IPS-NIHi7 (cell line): ENCODE data around the gene TRANK1.
"Not testable (repeated sequence)": the region's sequence is repeated elsewhere in the genome, so short reads cannot be mapped to it uniquely, and the experiment has no call there.

Experiments used
- DNase-seq: peaks from one replicate; pipeline ENCODE4 v3.0.0; 2012; ENCODE audit warnings: mixed read lengths; ENCODE audit errors: extremely low spot score

TRANK1 gene

DNA sequence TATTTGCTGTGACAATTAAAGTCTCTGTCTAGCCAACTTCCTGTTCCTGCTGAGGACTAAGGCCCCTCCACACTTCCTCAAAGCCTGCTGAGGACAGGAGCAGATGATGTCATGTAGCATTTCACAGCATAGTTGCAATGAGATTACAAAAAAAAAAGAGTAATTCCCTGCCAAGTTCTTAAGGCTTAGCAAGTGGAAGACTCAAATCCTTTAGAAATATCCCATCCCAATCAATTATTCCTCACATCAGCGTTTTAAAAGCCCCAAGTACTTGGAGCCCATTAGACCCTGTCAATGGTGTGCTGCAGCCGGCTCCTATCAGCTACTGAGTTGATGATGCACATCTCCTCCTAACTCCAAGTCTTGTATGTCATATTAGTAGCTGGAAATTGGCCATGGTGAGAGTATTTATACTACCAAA, 51.7 kb downstream of the TRANK1 start:
- DNase-seq: peak; percentile 38

GRCh38 chr3:36892457-36893136, 52.3 kb downstream of the TRANK1 start:
- no peak for DNase-seq

- no peak for DNase-seq
These were observed 53.1 kb downstream of the TRANK1 start for GRCh38 chr3:36891701-36892160.

DNA sequence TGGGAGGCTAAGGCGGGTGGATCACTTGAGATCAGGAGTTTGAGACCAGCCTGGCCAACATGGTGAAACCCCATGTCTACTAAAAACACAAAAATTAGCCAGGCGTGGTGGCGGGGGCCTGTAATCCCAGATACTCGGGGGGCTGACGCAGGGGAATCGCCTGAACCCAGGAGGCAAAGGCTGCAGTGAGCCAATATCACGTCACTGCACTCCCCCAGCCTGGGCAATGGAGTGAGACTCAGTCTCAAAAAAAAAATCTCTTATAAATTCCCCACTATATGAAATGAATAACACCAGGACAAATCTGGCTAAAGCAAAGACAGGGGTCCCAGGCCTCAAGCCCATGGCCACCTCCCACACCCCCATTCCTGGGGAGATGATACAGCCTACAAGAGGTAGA, 53.8 kb downstream of the TRANK1 start:
- DNase-seq: not testable (repeated sequence)

GRCh38 chr3:36890261-36890660, 54.6 kb downstream of the TRANK1 start:
- DNase-seq: no peak

GRCh38 chr3:36881735-36882134, 63.1 kb downstream of the TRANK1 start:
- no peak for DNase-seq

GRCh38 chr3:36879842-36880241, 65.0 kb downstream of the TRANK1 start:
- not testable (repeated sequence) for DNase-seq

DNA sequence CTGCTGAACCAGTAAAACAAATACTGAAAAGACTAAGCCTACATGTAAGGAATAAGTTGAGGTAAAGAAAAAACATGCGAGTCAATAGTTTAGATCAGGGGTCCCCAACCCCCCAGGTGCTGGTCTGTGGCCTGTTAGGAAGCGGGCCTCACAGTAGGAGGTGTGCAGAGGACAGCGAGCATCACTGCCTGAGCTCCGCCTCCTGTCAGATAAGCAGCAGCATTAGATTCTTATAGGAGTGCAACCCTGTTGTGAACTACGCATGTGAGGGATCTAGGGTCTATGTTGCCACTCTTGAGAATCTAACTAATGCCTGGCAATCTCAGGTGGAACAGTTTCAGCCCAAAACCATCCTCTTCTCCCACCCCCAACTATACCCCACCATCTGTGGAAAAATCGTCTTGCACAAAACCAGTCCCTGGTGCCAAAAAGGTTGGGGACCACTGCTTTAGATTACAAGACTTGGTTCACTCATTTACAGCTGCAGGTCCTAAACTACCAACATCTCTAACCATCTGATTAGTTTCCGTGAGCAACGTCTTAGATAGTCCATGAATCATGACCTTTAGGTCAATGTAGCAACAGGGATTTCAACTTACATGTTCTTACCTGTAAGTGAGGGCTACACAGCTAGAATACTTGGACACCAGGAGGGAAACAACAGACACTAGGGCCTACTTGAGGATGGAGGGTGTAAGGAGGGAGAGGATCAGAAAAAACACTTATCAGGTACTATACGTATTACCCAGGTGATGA, 66.7 kb downstream of the TRANK1 start:
- DNase-seq: no peak

DNA sequence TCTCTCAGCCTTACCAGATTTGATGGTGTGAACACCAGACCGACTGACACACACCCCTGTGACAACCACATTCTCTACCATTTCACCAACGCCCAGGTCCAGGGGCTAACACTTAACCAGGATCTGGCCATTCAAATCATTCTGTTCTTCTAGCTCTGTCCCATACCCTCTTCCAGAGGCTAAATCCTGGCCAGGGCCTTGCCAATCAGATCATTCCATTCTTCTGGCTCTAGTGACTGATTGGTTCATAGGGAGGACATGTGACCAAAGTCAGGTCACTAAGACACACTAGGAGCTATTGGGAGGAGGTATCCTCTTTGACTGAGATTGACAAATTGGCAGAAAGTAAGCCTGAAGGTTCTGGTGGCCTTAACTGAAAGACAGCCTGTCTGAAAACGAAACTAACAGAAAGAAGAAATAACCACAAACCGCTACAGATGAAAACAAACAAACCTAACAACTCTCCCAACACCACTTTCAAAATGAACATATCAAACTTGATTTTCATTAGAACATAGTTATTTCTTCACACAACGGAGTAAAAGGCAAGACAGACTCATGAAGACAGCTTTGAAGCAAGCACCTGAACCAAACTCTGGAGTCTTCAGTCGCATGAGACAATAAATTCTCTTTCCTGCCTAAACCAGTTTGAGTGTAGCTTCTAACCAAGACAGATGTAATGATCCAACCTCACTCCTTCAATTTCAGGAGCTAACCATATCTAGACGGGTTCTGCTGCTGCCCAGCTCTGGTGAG, 68.5 kb downstream of the TRANK1 start:
- no peak for DNase-seq

GRCh38 chr3:36875397-36875796, 69.5 kb downstream of the TRANK1 start:
- DNase-seq: no peak

- DNase-seq: no peak
These were observed 70.4 kb downstream of the TRANK1 start for GRCh38 chr3:36874424-36874823.

DNA sequence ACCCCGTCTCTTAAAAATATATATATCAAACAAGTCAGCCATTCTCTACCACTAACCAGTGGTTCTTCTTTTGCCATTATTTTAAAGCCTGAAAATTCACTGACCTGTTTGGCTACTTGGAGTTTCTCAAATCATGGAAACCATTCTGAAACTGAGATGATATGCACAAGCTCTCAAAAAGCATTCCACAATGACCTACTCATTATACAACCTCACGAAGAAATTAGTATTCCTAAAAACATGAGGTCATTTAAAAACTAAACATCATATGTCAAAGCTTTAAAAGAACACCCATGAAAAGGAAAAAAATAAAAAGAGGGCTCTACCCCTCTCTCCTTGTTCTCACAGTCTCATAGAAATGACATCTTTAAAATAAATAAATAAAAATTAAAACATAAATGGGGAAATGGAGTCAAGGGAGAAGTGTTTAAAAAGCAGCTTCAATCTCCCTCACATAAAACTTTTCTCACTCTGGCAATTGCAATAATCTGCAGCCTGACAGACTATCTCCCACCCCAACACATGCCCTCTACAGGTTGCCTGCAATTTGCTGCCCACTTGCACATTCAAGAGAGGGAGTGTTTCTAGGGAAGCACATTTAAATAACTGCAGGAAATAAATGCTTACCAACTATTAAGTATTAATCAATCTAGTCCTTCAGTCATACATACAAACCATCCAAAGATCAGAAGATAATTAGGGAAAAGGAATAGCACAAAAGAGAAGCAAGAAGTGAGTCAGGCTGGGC, 73.3 kb downstream of the TRANK1 start:
- DNase-seq: no peak

DNA sequence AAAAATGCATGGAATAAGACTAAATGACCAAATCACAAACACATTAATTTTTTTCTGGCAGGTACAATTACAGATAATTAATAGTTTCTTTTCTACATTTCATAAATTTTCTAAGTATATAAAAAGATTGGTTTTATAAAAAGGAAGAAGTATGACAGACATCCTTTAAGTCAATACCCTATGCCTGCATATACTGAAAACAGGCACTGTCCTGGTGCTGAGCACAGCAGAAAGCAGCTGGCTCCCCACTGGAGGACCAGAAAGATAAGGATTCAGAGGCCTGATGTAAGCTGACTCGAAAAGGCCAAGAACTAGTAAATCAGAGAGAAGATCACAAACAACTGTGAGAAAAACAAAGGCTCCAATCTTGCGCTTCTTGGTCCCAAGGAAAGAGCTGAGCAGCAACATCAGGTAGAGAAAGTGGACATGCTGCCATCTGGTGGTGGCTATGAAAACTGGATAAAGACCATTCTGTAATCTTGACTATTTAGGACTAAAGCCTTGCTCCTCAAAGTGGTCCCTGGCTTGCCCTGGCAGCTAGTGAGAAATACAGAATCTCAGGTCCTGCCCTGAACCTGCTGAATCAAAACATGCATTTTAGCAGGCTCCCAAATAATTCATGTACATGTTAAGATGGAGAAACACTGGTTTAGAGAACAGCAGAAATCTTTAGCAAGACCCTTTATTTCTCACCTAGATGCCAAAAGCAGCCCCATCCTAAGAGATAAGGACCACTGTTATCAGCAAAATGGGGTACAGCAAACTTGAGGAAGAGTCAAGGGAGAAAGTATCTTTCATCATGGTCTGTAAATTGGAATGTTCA, 76.0 kb downstream of the TRANK1 start:
- DNase-seq: peak; percentile 80

GRCh38 chr3:36867810-36868209, 77.0 kb downstream of the TRANK1 start:
- no peak for DNase-seq

DNA sequence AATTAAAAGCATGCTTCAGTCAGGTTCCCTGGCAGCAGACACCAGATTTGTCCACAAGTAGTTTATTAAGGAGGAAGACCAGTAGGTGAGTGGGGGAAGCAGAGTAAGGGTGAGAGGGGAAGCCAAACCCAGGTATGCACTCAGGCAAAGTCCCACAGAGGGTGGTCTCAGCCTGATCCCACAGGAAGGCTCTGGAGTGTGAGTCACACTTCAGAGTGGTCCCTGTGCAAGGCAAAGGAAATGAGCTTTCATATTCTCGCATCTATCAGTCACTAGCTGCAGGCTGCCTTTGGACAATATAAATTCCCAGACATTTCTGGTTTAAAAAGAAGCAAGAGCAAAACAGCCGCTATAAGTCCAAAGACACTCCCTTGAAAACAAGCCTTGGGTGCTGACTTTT, 78.5 kb downstream of the TRANK1 start:
- DNase-seq: no peak

DNA sequence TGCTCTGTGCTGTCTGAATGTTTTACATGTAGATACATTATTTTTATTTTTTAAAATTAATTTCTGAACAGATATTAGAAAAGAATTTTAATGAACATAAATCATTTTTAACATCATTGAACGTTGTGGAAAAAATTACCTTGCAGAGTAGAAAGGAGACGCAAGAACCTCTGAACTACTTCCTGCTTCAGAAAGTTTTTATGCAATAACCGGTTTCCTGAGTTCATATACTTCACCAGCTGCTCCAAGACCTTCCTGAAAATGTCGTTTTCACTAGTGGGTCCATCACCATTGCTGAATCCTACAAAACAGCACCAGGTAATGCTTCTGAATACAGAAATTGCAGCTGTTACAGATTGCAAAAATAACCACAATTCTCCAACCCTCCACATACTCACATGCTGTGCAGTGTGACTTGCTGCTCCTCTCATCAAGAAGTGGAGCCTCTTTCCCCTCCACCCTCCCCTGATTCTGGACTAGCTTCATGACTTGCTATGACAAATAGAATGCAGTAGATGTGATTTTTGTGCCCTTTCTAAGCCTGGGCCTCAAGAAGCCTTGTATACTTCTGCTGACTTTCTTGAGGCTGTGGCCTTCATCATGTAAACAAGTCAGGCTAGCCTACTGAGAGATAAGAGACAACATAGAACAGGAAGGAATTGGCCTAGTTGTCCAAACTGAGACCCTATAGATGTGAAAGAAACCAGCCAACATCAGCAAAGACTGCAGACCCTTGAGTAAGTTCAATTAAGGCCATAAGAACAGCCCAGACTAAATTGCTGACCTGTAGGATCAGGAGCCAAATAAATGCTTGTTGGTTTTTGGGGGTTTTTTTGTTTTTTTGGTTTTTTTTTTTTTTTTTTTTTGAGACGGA, 80.4 kb downstream of the TRANK1 start:
- no peak for DNase-seq

- no peak for DNase-seq
These were observed 82.6 kb downstream of the TRANK1 start for GRCh38 chr3:36862076-36862755.

DNA sequence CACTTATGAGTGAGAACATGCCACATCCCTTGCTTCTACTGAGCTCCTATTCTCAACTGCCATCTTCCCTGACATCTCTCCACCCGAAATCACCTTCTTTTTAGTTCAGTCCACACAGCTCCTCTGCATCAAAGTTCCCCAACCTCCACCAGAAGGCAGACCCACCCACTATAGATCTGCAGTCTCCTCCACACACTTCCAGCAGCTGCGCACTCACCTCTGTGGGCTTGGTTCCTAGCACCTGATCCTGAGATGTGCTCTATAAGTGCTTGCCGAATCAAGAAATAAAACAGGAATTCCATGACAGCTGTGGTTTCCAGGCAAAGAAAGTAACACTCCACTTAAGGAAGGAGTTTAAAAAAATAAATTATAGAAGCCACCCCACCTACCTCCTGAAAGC, 85.4 kb downstream of the TRANK1 start:
- no peak for DNase-seq

GRCh38 chr3:36852071-36852470, 92.8 kb downstream of the TRANK1 start:
- DNase-seq: no peak
